Upper lobe of left lung (tissue), 6 donors: ENCODE measurements around the gene RHOXF1. TPM values are rescaled to one million over a fixed set of nuclear protein-coding genes. Genes with fewer than 3 reads are reported as not detected.

Experiments
- total RNA-seq, 6 donors: library from RNA; depleted of rRNA in 4 of 6; stranded (reverse); fragments of >200 nt in 4 of 6; gene quantifications; one replicate each; pipeline versions ENCODE4 v1.1.0 to v1.2.1, GENCODE V29; 2016 to 2021
- donor health status: DM: no; HTN: no; CAD: no; lungs with moderate emphysema.
- donor health status: DM: no; HTN: yes; CAD: no; lungs with severe emphysema.

The RHOXF1 gene
- total RNA-seq, 6 donors from 2014 or later: 0.47 to 3.1 (median 1.5) TPM; not detected in 2

Other genes with a start within 250 kb of the RHOXF1 start
- 10 to 100 TPM in 5 of 6 donors, 1 to 10 TPM in 1; 3.1 to 15.2 (median 13.3) TPM for gene RNF113A, start 244.2 kb downstream of the RHOXF1 start, total RNA-seq
- gene NDUFA1, start 244.1 kb downstream of the RHOXF1 start, total RNA-seq: 10 to 100 TPM; 32.5 to 76.7 (median 47.5) TPM
- 10 to 100 TPM in 2 of 6 donors, 1 to 10 TPM in 2, under 1 TPM in 1, not detected in 1; 0.31 to 13.5 (median 3.0) TPM for gene AKAP14, start 220.0 kb downstream of the RHOXF1 start, total RNA-seq
- 10 to 100 TPM in 1 of 6 donors, 1 to 10 TPM in 5; 5.8 to 14.7 (median 7.7) TPM for gene NKAP, start 172.2 kb downstream of the RHOXF1 start, total RNA-seq
- not detected for gene RHOXF2B, start 38.2 kb downstream of the RHOXF1 start, total RNA-seq
- under 1 TPM in 2 of 6 donors, not detected in 4; 0.10 to 0.29 TPM for gene RHOXF2, start 42.7 kb upstream of the RHOXF1 start, total RNA-seq
- 10 to 100 TPM in 4 of 6 donors, 1 to 10 TPM in 2; 5.0 to 18.6 (median 12.6) TPM for gene ZBTB33, start 134.9 kb upstream of the RHOXF1 start, total RNA-seq
- 1 to 10 TPM; 1.0 to 3.3 (median 1.6) TPM for gene TMEM255A, start 195.5 kb upstream of the RHOXF1 start, total RNA-seq
- gene ATP1B4, start 246.2 kb upstream of the RHOXF1 start, total RNA-seq: not detected